HG03565 (cell line): ENCODE data around the gene COL4A6.

Experiments
- ATAC-seq: cut with Tn5 transposase; IDR thresholded peaks from one replicate; pipeline ENCODE4 v1.9.1; 2021; ENCODE audit warnings: mild to moderate bottlenecking, moderate library complexity; ENCODE audit not compliant: unreplicated experiment

Gene COL4A6

GRCh38 chrX:108114541-108114940 is 323.7 kb downstream of the COL4A6 start:
- ATAC-seq = no peak
